Measurements from ENCODE around the gene NUMB. TPM values are rescaled to one million over a fixed set of nuclear protein-coding genes. Genes with fewer than 3 reads are reported as not detected.

The NUMB gene
- total RNA-seq, 1 experiment from 2014 or later: 22.2 TPM

DNA sequence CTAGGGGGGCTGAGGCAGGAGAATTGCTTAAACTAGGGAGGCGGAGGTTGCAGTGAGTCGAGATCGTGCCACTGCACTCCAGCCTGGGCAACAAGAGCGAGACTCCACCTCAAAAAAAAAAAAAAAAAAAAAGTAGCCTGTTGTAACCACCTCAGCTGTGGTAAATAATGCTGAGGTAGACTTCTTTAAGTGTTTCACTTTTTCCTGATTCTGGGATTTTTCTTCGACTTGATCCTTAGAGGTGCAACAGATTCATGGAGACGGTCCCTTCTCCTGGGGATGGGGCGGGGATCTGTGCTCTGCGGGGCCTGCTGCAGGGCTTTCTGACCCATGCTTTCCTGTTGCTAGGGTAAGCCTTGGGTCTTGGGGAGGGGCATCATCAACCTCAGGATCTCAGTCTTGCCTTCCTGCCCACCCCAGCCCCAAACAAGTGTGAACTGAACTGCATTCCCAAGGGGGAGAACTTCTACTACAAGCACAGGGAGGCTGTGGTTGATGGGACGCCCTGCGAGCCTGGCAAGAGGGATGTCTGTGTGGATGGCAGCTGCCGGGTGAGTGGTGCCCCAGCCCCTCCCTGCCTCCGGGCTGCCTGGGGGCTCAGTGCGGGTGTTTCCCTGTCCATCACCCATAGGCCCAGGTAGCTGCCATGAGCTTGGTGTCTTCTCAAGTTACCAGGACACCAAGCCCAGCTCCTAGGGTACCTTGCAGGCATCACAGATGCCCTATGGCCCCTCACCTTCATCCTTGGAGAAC lies 208.6 kb downstream of the NUMB start:
- CTCF ChIA-PET: no interaction called here

DNA sequence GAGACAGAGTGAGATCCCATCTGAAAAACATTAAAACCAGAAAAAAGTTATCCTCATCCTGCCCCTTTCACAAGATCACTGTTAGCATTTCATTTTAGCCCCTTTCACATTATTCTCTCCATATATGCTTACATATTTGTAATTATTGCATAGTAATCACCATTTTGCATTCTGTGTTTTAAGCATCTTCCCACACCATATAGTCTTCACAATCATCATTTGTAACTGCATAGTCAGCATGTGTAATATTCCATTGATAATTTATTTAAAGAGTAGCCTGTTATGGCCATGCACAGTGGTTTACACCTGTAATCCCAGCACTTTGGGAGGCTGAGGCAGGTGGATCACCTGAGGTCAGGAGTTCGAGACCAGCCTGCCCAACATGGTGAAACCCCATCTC lies 209.2 kb downstream of the NUMB start:
- ATAC-seq (no peak), DNase-seq (no peak)
- H3K27ac ChIP-seq (ENCODE audit: low read length): no peak overlapping the region
- no peaks in the 10 kb centered on the region for H3K9me2 ChIP-seq (replicated peaks; ENCODE audit: low read length)
- no TSS peak for BruUV-seq (replicated peaks)
- intact Hi-C loops (cut with micrococcal nuclease): no loop called here
- H3K27me3 ChIP-seq (ENCODE audit: low read length): no peaks in the 10 kb centered on the region
- H2AFZ ChIP-seq (ENCODE audit: low read length): no peak overlapping the region
- no peaks in the 10 kb centered on the region for H3K79me2 ChIP-seq (ENCODE audit: low read length)
- POLR2A ChIA-PET (ENCODE audit: unreplicated experiment): no interaction called here
- H3K4me2 ChIP-seq (ENCODE audit: low read length): no peak overlapping the region
- H3K9me3 ChIP-seq (ENCODE audit: low read length): no peaks in the 10 kb centered on the region
- H3K36me3 ChIP-seq (ENCODE audit: low read depth, low read length): no peaks in the 10 kb centered on the region
- TF ChIP-seq EZH2 (IDR thresholded peaks at IDR 0.05; ENCODE audit: low read length, unreplicated experiment) (no peak), EZH2phosphoT487 (IDR thresholded peaks at IDR 0.05; ENCODE audit: borderline replicate concordance, low read length) (no peak)
- TF ChIP-seq, protein P1, sequence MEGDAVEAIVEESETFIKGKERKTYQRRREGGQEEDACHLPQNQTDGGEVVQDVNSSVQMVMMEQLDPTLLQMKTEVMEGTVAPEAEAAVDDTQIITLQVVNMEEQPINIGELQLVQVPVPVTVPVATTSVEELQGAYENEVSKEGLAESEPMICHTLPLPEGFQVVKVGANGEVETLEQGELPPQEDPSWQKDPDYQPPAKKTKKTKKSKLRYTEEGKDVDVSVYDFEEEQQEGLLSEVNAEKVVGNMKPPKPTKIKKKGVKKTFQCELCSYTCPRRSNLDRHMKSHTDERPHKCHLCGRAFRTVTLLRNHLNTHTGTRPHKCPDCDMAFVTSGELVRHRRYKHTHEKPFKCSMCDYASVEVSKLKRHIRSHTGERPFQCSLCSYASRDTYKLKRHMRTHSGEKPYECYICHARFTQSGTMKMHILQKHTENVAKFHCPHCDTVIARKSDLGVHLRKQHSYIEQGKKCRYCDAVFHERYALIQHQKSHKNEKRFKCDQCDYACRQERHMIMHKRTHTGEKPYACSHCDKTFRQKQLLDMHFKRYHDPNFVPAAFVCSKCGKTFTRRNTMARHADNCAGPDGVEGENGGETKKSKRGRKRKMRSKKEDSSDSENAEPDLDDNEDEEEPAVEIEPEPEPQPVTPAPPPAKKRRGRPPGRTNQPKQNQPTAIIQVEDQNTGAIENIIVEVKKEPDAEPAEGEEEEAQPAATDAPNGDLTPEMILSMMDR (conservative IDR thresholded peaks at IDR 0.05; ENCODE audit: low read depth, low read length): no peak
- H4K20me1 ChIP-seq (ENCODE audit: low read length): no peaks in the 10 kb centered on the region
- CTCF ChIA-PET: no interaction called here
- no peak overlapping the region for H3K9ac ChIP-seq (ENCODE audit: low read length)
- no peaks in the 10 kb centered on the region for H3F3A ChIP-seq (ENCODE audit: low read length, unreplicated experiment)
- peaks cover 6% of the 10 kb centered on the region; the same call in 1 of the 2 replicates for H3K4me1 ChIP-seq (ENCODE audit: insufficient read depth, low read length)
- H3K4me3 ChIP-seq (ENCODE audit: low read length): no peak overlapping the region

More for the DNA sequence above, 208.6 kb downstream of the NUMB start:
- Histone ChIP-seq H3K27ac (ENCODE audit: low read length) (no peak overlapping the region), H3K9me3 (ENCODE audit: low read length) (no peaks in the 10 kb centered on the region), H3K4me3 (ENCODE audit: low read length) (no peak overlapping the region), H3K9me2 (replicated peaks; ENCODE audit: low read length) (no peaks in the 10 kb centered on the region), H3K27me3 (ENCODE audit: low read length) (no peaks in the 10 kb centered on the region), H3K36me3 (ENCODE audit: low read depth, low read length) (no peaks in the 10 kb centered on the region), H3F3A (ENCODE audit: low read length, unreplicated experiment) (no peaks in the 10 kb centered on the region), H2AFZ (ENCODE audit: low read length) (no peak overlapping the region), H3K9ac (ENCODE audit: low read length) (no peak overlapping the region), H3K4me2 (ENCODE audit: low read length) (no peak overlapping the region), H3K79me2 (ENCODE audit: low read length) (no peaks in the 10 kb centered on the region), H4K20me1 (ENCODE audit: low read length) (no peaks in the 10 kb centered on the region), H3K4me1 (ENCODE audit: insufficient read depth, low read length) (peaks cover 6% of the 10 kb centered on the region; the same call in 1 of the 2 replicates)
- intact Hi-C loops (cut with micrococcal nuclease): no loop called here
- no TSS peak for BruUV-seq (replicated peaks)
- POLR2A ChIA-PET (ENCODE audit: unreplicated experiment): no interaction called here
- TF ChIP-seq EZH2 (IDR thresholded peaks at IDR 0.05; ENCODE audit: low read length, unreplicated experiment) (no peak), EZH2phosphoT487 (IDR thresholded peaks at IDR 0.05; ENCODE audit: borderline replicate concordance, low read length) (no peak)
- TF ChIP-seq, protein P1 (conservative IDR thresholded peaks at IDR 0.05; ENCODE audit: low read depth, low read length): no peak
- DNase-seq: no peak
- no peak for ATAC-seq
